K562 (cell line): ENCODE measurements around the gene WNT11. TPM values are rescaled to one million over a fixed set of nuclear protein-coding genes. Genes with fewer than 3 reads are reported as not detected.

ENCODE experiments used
- BACH1 ChIP-seq: fragments of 200-800 bp; sonication (Bioruptor generic); IDR thresholded peaks from 2 replicates; pipeline ENCODE4 v1.6.1; 2016; ENCODE audit warnings: missing genetic modification characterization, missing compliant biosample characterization
- BCOR ChIP-seq: fragments of 450-650 bp; IDR thresholded peaks from 2 replicates; pipeline ENCODE4 v1.6.1; 2016
- BRF1 ChIP-seq: IDR thresholded peaks from 3 replicates; pipeline ENCODE4 v1.6.1; 2011; ENCODE audit warnings: borderline replicate concordance, mild to moderate bottlenecking; ENCODE audit not compliant: insufficient read length; ENCODE audit errors: extremely low read depth
- DACH1 ChIP-seq: fragments of 450-650 bp; IDR thresholded peaks from 2 replicates; pipeline ENCODE4 v1.6.1; 2018; ENCODE audit not compliant: partially characterized antibody
- DIDO1 ChIP-seq: fragments of 450-650 bp; IDR thresholded peaks from 2 replicates; pipeline ENCODE4 v1.6.1; 2016; ENCODE audit warnings: low read depth, missing biosample characterization, missing genetic modification characterization
- EGR1 ChIP-seq: fragments of 450-650 bp; conservative IDR thresholded peaks from 2 replicates; pipeline ENCODE4 v1.6.1; 2017; ENCODE audit warnings: mild to moderate bottlenecking
- ELK1 ChIP-seq: sonication (generic); formaldehyde crosslinking; IDR thresholded peaks from 2 replicates; pipeline ENCODE4 v1.8.1; 2022; ENCODE audit warnings: missing genetic modification reagents
- EP300 ChIP-seq: IDR thresholded peaks from 2 replicates; pipeline ENCODE4 v1.6.1; 2012; ENCODE audit warnings: low read length, improper control_type of control experiment
- JUN ChIP-seq, 2 experiments: sonication (generic) in 1 of 2; formaldehyde crosslinking in 1 of 2; IDR thresholded peaks; 2 replicates each; pipeline versions ENCODE4 v1.6.1 to v1.8.0; 2012 to 2022; ENCODE audit warnings: borderline replicate concordance in 2 of 2, mild to moderate bottlenecking in 2 of 2, improper control_type of control experiment in 1 of 2, low read depth in 1 of 2, low read length in 1 of 2, missing genetic modification reagents in 1 of 2
- KDM5B ChIP-seq: fragments of 200-600 bp; sonication (generic); IDR thresholded peaks from 2 replicates; pipeline ENCODE4 v1.6.1; 2012; ENCODE audit warnings: low read depth, mild to moderate bottlenecking, moderate library complexity, low read length, control low read depth, inconsistent platforms; ENCODE audit not compliant: insufficient replicate concordance
- MEIS2 ChIP-seq: fragments of 450-650 bp; IDR thresholded peaks from 2 replicates; pipeline ENCODE4 v1.6.1; 2014; ENCODE audit warnings: mild to moderate bottlenecking; ENCODE audit not compliant: partially characterized antibody
- PCBP2 ChIP-seq: fragments of 200-400 bp; formaldehyde crosslinking; IDR thresholded peaks from 2 replicates; pipeline ENCODE4 v1.6.1; 2018; ENCODE audit warnings: low read length, low read depth, mild to moderate bottlenecking, moderate library complexity; ENCODE audit not compliant: poor library complexity, severe bottlenecking
- PHF21A ChIP-seq: fragments of 450-650 bp; IDR thresholded peaks from 2 replicates; pipeline ENCODE4 v1.6.1; 2017; ENCODE audit warnings: low read depth, borderline replicate concordance
- PKNOX1 ChIP-seq: fragments of 450-650 bp; IDR thresholded peaks from 2 replicates; pipeline ENCODE4 v1.6.1; 2016
- PREB ChIP-seq: sonication (generic); formaldehyde crosslinking; IDR thresholded peaks from 2 replicates; pipeline ENCODE4 v1.8.1; 2023; ENCODE audit warnings: mild to moderate bottlenecking, missing genetic modification reagents
- RUNX1 ChIP-seq: sonication (generic); IDR thresholded peaks from 2 replicates; pipeline ENCODE4 v1.6.1; 2016; ENCODE audit warnings: antibody characterized with exemption, low read depth
- SRSF7 ChIP-seq: fragments of 200-400 bp; formaldehyde crosslinking; optimal IDR thresholded peaks from 2 replicates; pipeline ENCODE3; 2017; ENCODE audit warnings: mild to moderate bottlenecking, low read depth, low read length
- TFAM ChIP-seq: fragments of 250-450 bp; sonication (Bioruptor Pico); conservative IDR thresholded peaks from 2 replicates; pipeline ENCODE4 v1.5.0; 2021; ENCODE audit warnings: mild to moderate bottlenecking, moderate library complexity
- TRIM28 ChIP-seq: fragments of 450-650 bp; IDR thresholded peaks from 2 replicates; pipeline ENCODE4 v1.6.1; 2017
- ZBTB1 ChIP-seq: sonication (generic); formaldehyde crosslinking; IDR thresholded peaks from 2 replicates; pipeline ENCODE4 v1.8.1; 2023; ENCODE audit warnings: missing genetic modification reagents, low read depth, mild to moderate bottlenecking, borderline replicate concordance
- ZBTB49 ChIP-seq: sonication (generic); formaldehyde crosslinking; IDR thresholded peaks from 2 replicates; pipeline ENCODE4 v1.8.0; 2022; ENCODE audit warnings: missing genetic modification reagents, mild to moderate bottlenecking, borderline replicate concordance
- ZFP36 ChIP-seq: fragments of 150-350 bp; IDR thresholded peaks from 2 replicates; pipeline ENCODE4 v1.6.1; 2018; ENCODE audit warnings: low read length, low read depth; ENCODE audit not compliant: partially characterized antibody
- ZNF830 ChIP-seq: fragments of 250-450 bp; sonication (Bioruptor Pico); IDR thresholded peaks from 2 replicates; pipeline ENCODE4 v1.5.0; 2021; ENCODE audit warnings: mild to moderate bottlenecking
- polyA plus RNA-seq, 8 experiments: library from polyadenylated mRNA; depleted of rRNA in 4 of 8; stranded (reverse) in 5 of 8; unstranded in 3 of 8; fragments of >200 nt; fragmentation: Nextera tagmentation in 2 of 8; fragmentation: Illumina TruSeq in 1 of 8; extraction: Ambion mirVana in 2 of 8; extraction: Trizol in 1 of 8; gene quantifications; 2 replicates each; pipeline versions ENCODE4 v1.2.1 to v1.2.3, GENCODE V29; 2011 to 2014; ENCODE audit warnings: inconsistent platforms in 1 of 8, missing spikeins in 1 of 8
- total RNA-seq, 7 experiments: library from RNA; depleted of rRNA in 6 of 7; stranded (reverse); fragments of >200 nt in 6 of 7; fragmentation: Illumina TruSeq in 2 of 7; extraction: Trizol in 2 of 7; gene quantifications; 2 replicates each; pipeline versions ENCODE4 v1.2.1 to v1.2.3, GENCODE V29; 2011 to 2021; ENCODE audit warnings: low replicate concordance in 1 of 7

The WNT11 gene
- total and polyA plus RNA-seq, 9 of the 15 experiments (the other 6 are each of a cell fraction or from before 2014, with no cell fraction given): 0.03 to 0.20 (median 0.09) TPM; not detected in 4

GRCh38 chr11:76206327-76207081 is at the start of gene WNT11 (continued):
- TF ChIP-seq ZBTB49 (CRISPR knock-in tag): no peak
- no peak for TF ChIP-seq BACH1 (tag)
- TF ChIP-seq DIDO1 (tag): no peak
- TF ChIP-seq EGR1: peak; percentile 51; the same call in 1 of the 2 replicates
- TF ChIP-seq JUN (IDR thresholded peaks at IDR 0.05; ENCODE audit: borderline replicate concordance, low read depth, low read length): no peak
- peak; percentile 92 for TF ChIP-seq JUN (CRISPR knock-in tag; IDR thresholded peaks at IDR 0.05; ENCODE audit: borderline replicate concordance)
- TF ChIP-seq ELK1 (CRISPR knock-in tag): no peak
- TF ChIP-seq SRSF7: no peak
- TF ChIP-seq PREB: no peak
- TF ChIP-seq TFAM (CRISPR knock-in tag): no peak
- TF ChIP-seq TRIM28: no peak
- TF ChIP-seq PHF21A: no peak
- TF ChIP-seq ZBTB1 (CRISPR knock-in tag): peak; percentile 5; the same call in 1 of the 2 replicates
- no peak for TF ChIP-seq PKNOX1
- no peak for TF ChIP-seq BRF1
- TF ChIP-seq RUNX1: no peak
- TF ChIP-seq PCBP2: no peak
- no peak for TF ChIP-seq DACH1
- no peak for TF ChIP-seq ZFP36
- no peak for TF ChIP-seq ZNF830 (CRISPR knock-in tag)
- TF ChIP-seq MEIS2: no peak
- no peak for TF ChIP-seq BCOR
- TF ChIP-seq EP300: no peak
- TF ChIP-seq KDM5B: peak; percentile 5
